WERI-Rb-1 (cell line): ENCODE measurements around the gene DISC1.

ENCODE experiments used
- DNase-seq: peaks from one replicate; pipeline ENCODE4 v3.0.0-alpha.2; 2020
- H3K27ac ChIP-seq: fragments of 250-450 bp; sonication (Bioruptor Pico); 2 replicates; pipeline ENCODE4 v1.5.1; 2020; ENCODE audit warnings: mild to moderate bottlenecking, moderate library complexity
- H3K27me3 ChIP-seq: fragments of 250-450 bp; sonication (Bioruptor Pico); 2 replicates; pipeline ENCODE4 v1.5.1; 2021; ENCODE audit warnings: mild to moderate bottlenecking, low read depth, moderate library complexity; ENCODE audit not compliant: insufficient read depth, severe bottlenecking
- H3K36me3 ChIP-seq: fragments of 250-450 bp; sonication (Bioruptor Pico); 2 replicates; pipeline ENCODE4 v1.5.1; 2020; ENCODE audit warnings: mild to moderate bottlenecking, moderate library complexity
- H3K4me3 ChIP-seq: 2 replicates; pipeline ENCODE4 v1.5.1; 2011; ENCODE audit warnings: low read depth, mild to moderate bottlenecking, control low read depth, low read length
- H3K9me3 ChIP-seq: fragments of 250-450 bp; sonication (Bioruptor Pico); 2 replicates; pipeline ENCODE4 v1.5.1; 2021; ENCODE audit warnings: mild to moderate bottlenecking, moderate library complexity; ENCODE audit not compliant: severe bottlenecking
- TF ChIP-seq, protein P1 (sequence below): IDR thresholded peaks from 2 replicates; pipeline ENCODE4 v1.5.1; 2011; ENCODE audit warnings: low read depth, mild to moderate bottlenecking, control low read depth, inconsistent platforms, low read length

Gene DISC1

DNA sequence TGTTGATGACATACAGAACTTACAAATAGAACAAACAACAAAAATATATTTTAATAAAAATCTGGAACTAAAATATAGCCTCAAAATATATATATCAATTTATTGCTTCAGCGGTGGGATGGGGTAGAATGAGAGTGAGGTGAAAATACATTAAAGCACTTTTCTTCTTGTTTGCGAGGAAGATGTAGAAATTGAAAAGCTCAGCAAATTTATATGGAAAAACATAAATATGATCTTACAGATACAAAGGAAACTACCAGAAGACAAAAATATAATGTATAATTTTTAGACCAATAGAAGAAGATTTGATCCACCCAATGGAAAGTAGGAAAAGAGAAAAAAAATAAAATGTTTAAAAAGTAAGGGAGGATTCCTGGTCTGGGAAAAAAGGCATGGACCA lies 372.2 kb downstream of the DISC1 start:
- TF ChIP-seq, protein P1, sequence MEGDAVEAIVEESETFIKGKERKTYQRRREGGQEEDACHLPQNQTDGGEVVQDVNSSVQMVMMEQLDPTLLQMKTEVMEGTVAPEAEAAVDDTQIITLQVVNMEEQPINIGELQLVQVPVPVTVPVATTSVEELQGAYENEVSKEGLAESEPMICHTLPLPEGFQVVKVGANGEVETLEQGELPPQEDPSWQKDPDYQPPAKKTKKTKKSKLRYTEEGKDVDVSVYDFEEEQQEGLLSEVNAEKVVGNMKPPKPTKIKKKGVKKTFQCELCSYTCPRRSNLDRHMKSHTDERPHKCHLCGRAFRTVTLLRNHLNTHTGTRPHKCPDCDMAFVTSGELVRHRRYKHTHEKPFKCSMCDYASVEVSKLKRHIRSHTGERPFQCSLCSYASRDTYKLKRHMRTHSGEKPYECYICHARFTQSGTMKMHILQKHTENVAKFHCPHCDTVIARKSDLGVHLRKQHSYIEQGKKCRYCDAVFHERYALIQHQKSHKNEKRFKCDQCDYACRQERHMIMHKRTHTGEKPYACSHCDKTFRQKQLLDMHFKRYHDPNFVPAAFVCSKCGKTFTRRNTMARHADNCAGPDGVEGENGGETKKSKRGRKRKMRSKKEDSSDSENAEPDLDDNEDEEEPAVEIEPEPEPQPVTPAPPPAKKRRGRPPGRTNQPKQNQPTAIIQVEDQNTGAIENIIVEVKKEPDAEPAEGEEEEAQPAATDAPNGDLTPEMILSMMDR = no peak
- H3K36me3 ChIP-seq = no peaks in the 10 kb centered on the region
- no peak overlapping the region for H3K4me3 ChIP-seq
- no peaks in the 10 kb centered on the region for H3K9me3 ChIP-seq
- H3K27me3 ChIP-seq = no peaks in the 10 kb centered on the region
- H3K27ac ChIP-seq = no peak overlapping the region
- DNase-seq = no peak

GRCh38 chr1:232005300-232005699 lies 378.7 kb downstream of the DISC1 start:
- H3K27me3 ChIP-seq = no peaks in the 10 kb centered on the region
- no peaks in the 10 kb centered on the region for H3K36me3 ChIP-seq
- TF ChIP-seq, protein P1 = no peak
- H3K9me3 ChIP-seq = no peaks in the 10 kb centered on the region
- no peak overlapping the region for H3K27ac ChIP-seq
- H3K4me3 ChIP-seq = no peak overlapping the region
- DNase-seq = no peak

DNA sequence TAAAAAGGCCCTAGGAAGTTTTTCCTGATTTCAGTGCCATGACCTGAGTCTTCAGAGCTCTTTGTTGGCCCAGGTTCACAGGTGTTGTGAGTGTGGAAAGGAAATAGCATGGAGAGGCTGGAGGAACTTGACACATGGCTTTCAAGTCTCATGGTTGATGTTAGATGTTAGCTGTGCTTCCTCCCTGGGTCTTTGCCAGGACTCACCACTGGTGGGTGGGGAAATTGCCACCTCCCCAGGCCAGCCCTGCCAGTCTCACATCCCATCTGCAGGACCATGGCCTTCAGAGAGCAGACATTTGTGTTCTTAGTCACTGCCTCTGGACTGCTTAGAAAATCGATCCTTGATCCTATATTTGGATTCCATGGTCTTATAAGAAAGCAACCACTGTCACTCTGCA lies 383.2 kb downstream of the DISC1 start:
- TF ChIP-seq, protein P1 = no peak
- no peak overlapping the region for H3K4me3 ChIP-seq
- H3K9me3 ChIP-seq = no peaks in the 10 kb centered on the region
- no peak for DNase-seq
- no peak overlapping the region for H3K27ac ChIP-seq
- H3K36me3 ChIP-seq = no peaks in the 10 kb centered on the region
- no peaks in the 10 kb centered on the region for H3K27me3 ChIP-seq

DNA sequence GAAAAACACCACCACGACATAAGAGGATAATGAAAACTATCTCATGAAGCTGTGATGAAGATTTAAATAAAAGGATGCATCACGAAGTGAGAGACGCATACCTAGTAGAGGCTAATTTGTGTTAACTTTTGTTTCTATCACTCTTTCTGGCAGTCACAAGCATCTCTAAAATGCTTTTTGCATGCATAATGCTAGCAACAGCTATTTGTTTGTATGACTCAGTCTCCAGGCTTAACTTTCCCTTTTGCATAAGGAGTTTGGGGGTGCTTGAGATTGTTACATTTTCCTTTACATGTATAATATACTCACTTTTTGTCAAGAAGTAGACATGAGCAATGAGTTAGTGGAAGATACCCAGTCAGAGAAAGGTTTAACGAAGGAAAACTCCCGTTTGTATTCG lies 385.4 kb downstream of the DISC1 start:
- no peaks in the 10 kb centered on the region for H3K27me3 ChIP-seq
- H3K36me3 ChIP-seq = no peaks in the 10 kb centered on the region
- no peaks in the 10 kb centered on the region for H3K9me3 ChIP-seq
- DNase-seq = no peak
- H3K27ac ChIP-seq = no peak overlapping the region
- TF ChIP-seq, protein P1 = no peak
- H3K4me3 ChIP-seq = no peak overlapping the region

GRCh38 chr1:232012773-232013386 lies 386.3 kb downstream of the DISC1 start:
- DNase-seq = no peak
- H3K36me3 ChIP-seq = no peaks in the 10 kb centered on the region
- H3K27me3 ChIP-seq = no peaks in the 10 kb centered on the region
- H3K4me3 ChIP-seq = no peak overlapping the region
- TF ChIP-seq, protein P1 = no peak
- H3K27ac ChIP-seq = no peak overlapping the region
- no peaks in the 10 kb centered on the region for H3K9me3 ChIP-seq

- H3K27me3 ChIP-seq = no peaks in the 10 kb centered on the region
- H3K27ac ChIP-seq = no peak overlapping the region
- no peak overlapping the region for H3K4me3 ChIP-seq
- DNase-seq = no peak
- no peaks in the 10 kb centered on the region for H3K9me3 ChIP-seq
- TF ChIP-seq, protein P1 = no peak
- H3K36me3 ChIP-seq = no peaks in the 10 kb centered on the region
These were observed 388.4 kb downstream of the DISC1 start for GRCh38 chr1:232014941-232015340.
